Embryonic facial prominence (tissue), 1 donor: ENCODE measurements around the gene CGREF1.

Experiments used
- DNase-seq: peaks from one replicate; pipeline ENCODE4 v3.0.0-alpha.2; 2016; ENCODE audit errors: extremely low spot score

Gene CGREF1

GRCh38 chr2:27118525-27119329 is at the start of gene CGREF1:
Gene CGREF1, minus strand, starts transcription at chr2:27119128. Its CDS starts 14,762 bp downstream, at chr2:27104366.
- DNase-seq: no peak

- no peak for DNase-seq
Measured at GRCh38 chr2:27164960-27165763, 46.2 kb upstream of the CGREF1 start.

- no peak for DNase-seq
Measured at GRCh38 chr2:27162151-27163121, 43.5 kb upstream of the CGREF1 start.

GRCh38 chr2:27160191-27160590 is 41.3 kb upstream of the CGREF1 start:
- DNase-seq: no peak

GRCh38 chr2:27159271-27159670 is 40.3 kb upstream of the CGREF1 start:
- no peak for DNase-seq

GRCh38 chr2:27158468-27158867 is 39.5 kb upstream of the CGREF1 start:
- DNase-seq: no peak

GRCh38 chr2:27155069-27155520 is 36.2 kb upstream of the CGREF1 start:
- no peak for DNase-seq

- no peak for DNase-seq
Measured at GRCh38 chr2:27154488-27154887, 35.6 kb upstream of the CGREF1 start.

GRCh38 chr2:27152796-27153464 is 34.0 kb upstream of the CGREF1 start:
- DNase-seq: no peak

GRCh38 chr2:27152102-27152795 is 33.3 kb upstream of the CGREF1 start:
- no peak for DNase-seq

GRCh38 chr2:27150639-27151230 is 31.8 kb upstream of the CGREF1 start:
- DNase-seq: no peak

GRCh38 chr2:27149570-27150405 is 30.9 kb upstream of the CGREF1 start:
- DNase-seq: no peak

- DNase-seq: no peak
Measured at GRCh38 chr2:27148801-27149439, 30.0 kb upstream of the CGREF1 start, which contains the start of gene TCF23. Gene TCF23, plus strand, starts transcription at chr2:27149004. Its CDS starts 130 bp downstream, at chr2:27149134.

- DNase-seq: no peak
Measured at GRCh38 chr2:27147935-27148334, 29.0 kb upstream of the CGREF1 start.

- DNase-seq: no peak
Measured at GRCh38 chr2:27145682-27146081, 26.8 kb upstream of the CGREF1 start.

- no peak for DNase-seq
Measured at GRCh38 chr2:27143285-27143684, 24.4 kb upstream of the CGREF1 start.

GRCh38 chr2:27139310-27139709 is 20.4 kb upstream of the CGREF1 start, which contains the start of gene PRR30:
Gene PRR30, minus strand, starts transcription at chr2:27139410. Its CDS starts 1,081 bp downstream, at chr2:27138329.
- DNase-seq: no peak

- no peak for DNase-seq
Measured at GRCh38 chr2:27138111-27138510, 19.2 kb upstream of the CGREF1 start.
